UCSD-AML1 (cell line): Measurements from ENCODE around the gene GANC.
"Not testable (repeated sequence)": the region's sequence is repeated elsewhere in the genome, so short reads cannot be mapped to it uniquely, and the experiment has no call there.

ENCODE experiments used
- DNase-seq: peaks from one replicate; lab custom pipeline; 2025; ENCODE audit not compliant: unreplicated experiment; lab: John Stamatoyannopoulos, UW

GANC gene

DNA sequence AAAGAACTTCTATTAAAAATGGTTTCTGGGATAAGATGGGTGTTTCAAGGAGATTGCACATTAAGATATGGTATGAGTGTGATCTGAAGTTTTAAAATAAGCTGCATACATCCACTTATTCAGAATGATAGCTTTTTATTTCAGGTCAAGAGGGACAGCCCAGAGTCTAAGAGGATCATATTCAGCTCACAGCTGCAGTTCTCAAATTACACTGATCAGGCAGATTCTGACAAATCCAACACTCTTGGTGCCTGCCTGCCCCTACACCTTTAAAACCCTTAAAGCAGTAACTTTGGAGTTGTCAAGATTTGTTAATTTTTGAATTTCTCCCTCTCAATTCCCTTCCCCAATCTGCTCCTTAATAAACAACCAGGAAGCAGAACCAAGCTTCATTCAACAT, 9.3 kb downstream of the GANC start:
- no peak for DNase-seq

DNA sequence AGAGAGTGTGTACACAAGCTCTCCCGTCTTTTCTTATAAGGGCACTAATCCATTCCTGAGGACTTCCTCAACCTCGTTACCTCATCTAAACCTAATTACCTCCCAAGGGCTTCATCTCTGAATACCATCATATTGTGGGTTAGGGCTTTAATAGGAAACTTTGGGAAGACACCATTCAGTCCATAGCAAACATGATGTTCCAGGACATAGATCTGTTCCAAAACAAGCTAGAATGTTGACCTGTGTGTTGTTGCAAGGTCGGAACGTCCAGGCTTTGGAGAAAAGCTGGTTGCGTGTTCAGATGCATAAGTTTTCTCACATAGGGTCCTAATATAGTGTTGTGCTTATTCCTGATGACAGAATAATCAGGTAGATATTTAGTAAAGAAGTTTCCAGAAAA, 9.9 kb downstream of the GANC start:
- no peak for DNase-seq

DNA sequence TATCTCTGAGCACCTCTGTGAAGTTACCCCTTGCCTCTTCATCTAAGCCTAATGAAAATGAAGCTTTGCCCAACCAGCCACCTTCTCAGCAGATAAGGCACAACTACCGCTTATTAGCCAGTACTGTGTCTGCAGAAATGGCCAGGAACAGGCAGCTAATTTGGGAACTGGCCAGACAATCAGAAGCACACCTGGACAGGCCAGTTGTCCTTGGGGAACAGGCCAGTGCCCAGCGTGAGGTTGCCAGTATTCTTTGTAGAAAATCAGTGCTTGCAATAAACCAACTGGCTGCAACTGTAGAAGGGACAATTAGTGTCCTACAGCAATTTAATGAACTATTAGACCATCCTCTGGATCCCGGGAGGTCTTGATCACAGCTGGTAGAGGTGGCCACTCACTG, 10.7 kb downstream of the GANC start:
- DNase-seq = no peak

DNA sequence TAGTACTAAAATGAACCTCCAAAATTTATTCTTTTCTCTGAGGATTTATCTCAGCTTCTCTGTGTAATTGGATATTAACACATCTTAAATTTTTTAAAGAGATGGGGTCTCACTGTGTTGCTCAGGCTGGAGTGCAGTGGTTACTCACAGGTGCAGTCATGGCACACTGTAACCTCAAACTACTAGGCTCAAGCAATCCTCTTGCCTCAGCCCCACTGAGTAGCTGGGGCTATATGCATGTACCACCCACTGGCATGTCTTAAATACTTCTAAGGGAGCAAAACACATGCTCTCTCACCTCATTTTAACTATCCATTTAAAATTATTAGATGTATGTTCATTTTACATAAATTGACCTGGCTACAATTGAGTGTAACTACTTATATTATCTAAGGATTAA, 11.6 kb downstream of the GANC start:
- DNase-seq = no peak

DNA sequence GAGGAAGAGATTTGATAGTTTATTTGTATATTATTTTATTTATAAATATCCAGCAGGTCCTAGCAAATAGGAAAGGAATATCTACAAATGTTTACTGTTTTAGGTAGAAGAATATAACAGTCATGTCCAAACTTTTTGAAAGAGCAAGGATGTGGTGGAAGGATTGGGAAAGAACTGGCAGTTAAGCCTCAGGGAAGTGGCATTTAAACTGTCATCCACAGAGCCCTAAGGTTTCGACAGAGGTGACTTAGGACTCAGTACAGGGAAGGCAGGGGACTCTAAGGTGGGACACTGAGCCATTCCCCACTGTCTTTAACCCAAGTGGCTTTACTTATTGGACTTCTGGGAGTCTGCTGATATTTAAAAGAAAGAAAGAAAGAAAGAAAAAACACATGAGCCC, 12.0 kb downstream of the GANC start:
- DNase-seq = no peak

DNA sequence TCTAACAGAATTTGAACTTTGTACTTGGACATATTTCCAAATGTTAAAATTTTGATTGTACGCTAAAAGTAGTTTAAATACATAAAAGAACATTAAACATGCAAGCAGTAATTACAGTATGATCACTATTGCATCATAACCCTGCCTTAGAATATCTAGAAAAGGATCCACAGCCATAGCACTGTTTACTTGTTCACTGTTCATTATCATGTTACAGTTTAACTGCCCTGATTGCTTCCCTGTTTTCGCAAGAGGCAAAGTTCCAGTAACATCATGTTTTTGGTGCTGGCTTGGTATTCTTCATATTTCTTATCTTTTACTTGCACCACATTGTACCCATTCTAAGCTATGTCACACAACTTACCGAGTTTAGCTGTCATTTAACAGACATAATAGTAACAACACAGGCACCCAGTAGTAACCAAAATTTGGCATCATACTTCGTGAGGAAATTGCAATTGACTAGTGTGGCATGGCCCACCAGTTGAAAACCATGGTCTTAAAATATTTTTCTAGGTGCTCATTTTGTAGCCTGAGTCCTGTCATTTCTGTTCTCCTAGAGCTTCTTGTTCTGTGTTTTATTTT, 13.5 kb downstream of the GANC start:
- DNase-seq = no peak

DNA sequence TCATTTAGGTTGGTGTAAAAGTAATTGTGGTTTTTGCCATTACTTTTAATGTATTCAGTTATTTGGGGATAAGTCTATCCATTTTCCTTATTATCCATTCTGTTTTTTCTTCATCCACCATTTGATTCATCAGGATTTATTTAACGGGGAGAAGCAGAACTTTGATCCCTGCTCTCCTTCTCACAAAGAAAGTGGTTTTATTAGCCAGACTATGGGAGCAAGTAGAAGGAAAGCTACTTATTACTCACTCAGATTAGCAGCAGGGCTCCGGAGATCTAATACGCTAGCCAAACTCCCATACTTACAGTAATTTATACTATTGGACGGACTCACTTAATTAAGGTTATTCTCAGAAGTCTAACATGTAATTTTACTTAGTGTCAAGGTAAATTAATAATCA, 14.9 kb downstream of the GANC start:
- no peak for DNase-seq

DNA sequence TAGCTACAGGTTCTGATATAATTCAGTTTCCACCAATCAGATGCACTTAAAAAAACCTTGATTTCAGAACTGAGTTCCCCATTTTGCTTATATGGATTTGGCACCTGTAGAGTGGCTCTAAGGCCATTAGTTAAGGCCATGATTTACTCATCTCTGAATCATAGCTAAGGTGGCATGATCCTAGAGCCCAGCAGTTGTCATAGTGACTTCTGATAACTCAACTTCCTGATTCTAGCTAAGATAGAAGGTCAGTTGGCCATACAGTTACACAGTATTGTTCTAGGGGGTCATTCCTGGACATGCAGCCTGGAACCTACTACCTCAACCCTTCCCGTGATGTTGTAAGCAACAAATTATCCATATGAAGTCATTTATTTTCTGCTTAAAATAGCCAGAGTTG, 16.2 kb downstream of the GANC start:
- no peak for DNase-seq

DNA sequence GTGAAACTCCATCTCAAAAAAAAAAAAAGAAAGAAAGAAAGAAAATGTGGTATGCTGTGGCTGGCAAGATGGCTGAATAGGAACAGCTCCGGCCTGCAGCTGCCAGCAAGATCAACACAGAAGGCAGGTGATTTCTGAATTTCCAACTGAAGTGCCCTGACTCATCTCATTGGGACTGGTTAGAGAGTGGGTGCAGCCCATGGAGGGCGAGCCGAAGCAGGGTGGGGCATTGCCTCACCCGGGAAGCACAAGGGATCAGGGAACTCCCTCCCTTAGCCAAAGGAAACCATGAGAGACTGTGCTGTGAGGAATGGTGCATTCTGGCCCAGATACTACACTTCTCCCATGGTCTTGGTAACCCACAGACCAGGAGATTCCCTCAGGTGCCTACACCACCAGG, 28.0 kb downstream of the GANC start:
- DNase-seq = not testable (repeated sequence)

DNA sequence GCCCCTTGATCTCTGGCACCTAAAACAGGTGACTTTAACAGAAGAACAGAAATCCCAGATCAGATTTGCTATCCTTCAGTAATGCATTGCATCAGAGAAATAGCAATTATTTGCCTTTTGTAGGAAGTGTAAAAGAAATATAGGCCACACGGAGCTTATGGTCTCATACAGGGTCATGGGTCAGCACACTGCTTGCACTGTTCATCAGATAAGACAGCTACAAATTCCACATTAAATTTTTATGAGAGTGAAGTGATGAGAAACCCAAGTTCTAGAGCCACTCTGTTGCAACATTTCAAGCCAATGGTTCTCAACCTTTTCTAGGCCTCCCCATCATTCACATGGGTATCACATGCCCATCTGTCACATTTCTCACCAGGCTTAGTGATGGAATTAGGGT, 33.7 kb downstream of the GANC start:
- no peak for DNase-seq

DNA sequence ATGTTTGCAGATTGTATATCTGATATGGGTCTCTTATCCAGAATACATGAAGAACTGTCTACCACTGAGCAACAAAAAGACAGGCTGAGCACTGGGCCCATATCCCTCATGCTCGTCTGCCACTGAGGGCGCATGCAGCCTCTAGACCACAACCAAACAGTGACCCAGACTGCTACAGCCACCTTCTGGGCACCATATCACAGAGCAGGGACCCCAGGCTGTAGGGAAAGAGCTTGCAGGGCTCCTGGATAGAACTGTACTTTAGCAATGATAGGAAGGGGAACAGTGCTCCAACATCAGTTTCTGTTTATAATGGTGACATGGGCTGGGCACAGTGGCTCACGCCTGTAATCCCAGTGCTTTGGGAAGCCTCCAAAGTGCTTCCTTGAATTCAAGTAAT, 40.5 kb downstream of the GANC start:
- no peak for DNase-seq

DNA sequence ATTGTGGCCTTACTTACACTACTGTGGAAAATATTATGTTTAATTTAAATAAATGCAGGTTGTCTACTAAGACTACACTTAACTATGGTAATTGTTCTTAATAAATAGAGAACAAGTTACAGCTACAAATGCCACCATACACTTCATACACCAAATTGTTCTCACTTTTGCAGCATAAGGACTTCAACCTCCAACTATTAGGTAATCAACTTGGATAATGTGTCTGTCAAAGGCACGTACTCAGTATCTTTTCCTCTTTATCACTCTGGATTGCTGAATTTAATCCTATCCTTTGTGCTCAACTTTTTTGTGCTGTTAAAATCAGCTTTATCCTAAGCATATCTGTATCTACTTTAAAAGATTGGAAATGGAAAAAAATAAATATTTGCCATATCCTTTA, 41.8 kb downstream of the GANC start:
- no peak for DNase-seq

DNA sequence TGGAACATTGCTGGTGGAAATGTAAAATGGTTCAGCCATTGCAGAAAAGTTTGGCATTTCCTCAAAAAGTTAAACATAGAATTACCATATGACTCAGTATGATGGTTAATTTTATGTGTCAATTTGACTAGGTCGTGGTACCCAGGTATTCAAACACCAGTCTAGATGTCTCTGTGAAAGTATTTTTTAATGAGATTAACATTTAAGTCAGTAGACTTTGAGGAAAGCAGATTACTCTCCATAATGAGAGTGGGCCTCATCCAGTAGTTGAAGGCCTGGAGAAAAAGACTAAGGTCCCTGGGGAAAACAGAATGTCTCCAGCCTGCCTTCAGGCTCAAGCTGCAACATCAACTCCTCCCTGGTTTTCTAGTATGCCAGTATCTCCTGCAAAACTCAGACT, 42.5 kb downstream of the GANC start:
- DNase-seq = no peak

DNA sequence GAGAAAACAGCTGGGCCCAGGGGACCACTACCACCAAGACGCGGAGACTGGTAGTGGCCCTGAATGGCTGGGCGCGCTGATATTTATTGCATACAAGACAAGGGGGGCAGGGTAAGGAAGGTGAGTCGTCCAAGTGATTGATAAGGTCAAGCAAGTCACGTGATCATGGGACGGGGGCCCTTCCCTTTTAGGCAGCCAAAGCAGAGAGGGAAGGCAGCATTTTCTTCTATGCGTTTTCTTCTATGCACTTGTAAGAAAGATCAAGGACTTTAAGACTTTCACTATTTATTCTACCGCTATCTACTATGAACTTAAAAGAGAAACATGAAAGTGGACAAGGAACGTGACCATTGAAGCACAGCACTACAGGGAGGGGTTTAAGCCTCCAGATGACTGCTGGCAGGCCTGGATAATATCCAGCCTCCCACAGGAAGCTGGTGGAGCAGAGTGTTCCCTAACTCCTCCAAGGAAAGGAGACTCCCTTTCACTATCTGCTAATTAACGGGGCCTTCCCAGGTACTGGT, 43.3 kb downstream of the GANC start:
- DNase-seq = not testable (repeated sequence)

DNA sequence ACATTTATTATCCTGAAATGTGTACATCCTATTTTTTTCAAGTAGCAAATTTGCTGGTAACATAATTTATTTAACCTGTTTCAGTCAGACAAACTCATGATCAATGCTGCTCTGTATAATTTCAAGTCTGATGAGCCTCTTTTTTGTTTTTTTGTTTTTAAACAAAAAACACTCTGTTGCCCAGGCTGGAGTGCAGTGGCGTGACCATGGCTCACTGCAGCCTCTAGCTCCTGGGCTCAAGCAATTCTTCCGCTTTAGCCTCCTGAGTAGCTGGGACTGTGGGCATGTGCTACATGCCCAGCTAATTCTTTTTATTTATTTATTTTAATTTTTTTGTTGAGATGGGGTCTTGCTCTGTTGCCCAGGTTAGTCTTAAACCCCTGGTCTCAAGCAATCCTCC, 46.2 kb downstream of the GANC start:
- DNase-seq = no peak

DNA sequence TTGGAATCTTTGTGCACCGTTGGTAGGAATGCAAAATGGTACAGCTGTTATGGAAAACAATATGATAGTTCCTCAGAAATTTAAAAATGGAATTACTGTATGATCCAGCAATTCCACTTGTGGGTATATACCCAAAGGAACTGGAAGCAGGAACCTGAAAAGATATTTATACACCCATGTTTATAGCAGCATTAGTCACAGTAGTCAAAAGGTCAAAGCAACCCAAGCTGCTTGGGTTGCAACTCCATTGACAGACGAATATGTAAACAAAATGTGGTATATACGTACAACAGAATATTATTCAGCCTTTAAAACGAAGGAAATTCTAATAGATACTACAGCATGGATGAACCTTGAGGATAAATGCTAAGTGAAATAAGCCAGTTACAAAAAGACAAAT, 51.3 kb downstream of the GANC start:
- no peak for DNase-seq

DNA sequence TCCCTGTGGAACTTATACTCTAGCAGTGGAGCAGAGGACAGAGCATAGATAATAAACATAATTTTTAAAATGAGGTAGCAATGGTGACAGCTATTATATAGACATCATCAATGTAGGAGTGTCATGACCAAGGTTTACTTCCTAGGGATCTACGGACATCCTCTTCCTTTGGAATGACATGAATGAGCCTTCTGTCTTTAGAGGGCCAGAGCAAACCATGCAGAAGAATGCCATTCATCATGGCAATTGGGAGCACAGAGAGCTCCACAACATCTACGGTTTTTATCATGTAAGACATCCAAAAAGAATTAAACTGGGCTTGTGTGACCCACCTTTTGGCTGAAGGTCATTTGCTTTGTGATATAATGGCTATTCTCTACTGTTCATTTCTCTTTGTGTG, 56.2 kb downstream of the GANC start:
- no peak for DNase-seq

DNA sequence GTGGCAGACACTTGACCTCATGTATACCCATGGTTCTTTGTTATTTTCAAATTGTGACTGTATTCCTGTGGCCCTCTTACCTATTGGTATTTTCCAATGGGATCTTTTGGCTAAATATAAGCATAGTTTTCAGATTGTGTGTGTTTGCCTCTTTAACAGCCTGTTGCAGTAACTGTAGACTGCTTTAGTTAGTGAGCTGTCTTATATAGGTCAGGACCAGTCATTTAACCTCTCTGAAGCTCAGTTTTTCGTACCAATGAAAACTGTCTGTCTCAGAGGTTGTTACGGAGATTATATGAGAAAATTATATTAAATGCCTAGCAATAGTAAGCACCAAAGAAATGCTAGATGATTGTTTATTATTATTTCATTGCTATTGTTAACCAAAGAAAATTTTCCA, 57.0 kb downstream of the GANC start:
- DNase-seq = no peak

DNA sequence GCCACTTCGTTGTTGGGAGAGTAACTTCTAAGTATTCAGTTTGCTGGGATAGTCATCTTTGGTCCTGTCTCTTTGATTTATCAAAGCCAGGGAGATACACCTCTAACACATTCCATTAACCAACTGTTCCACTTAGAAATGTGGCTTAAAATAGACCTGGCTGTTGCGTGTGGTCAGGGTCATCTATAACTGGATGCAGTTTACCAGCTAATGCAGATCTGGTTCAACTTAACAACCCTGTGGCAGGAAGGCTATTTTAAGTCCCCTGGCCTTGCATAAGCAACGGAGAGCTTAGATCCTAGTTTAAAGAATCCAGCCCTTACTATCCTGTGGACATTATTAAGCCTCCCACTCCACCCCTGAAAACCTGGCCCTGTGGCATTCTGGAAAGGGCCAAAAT, 58.2 kb downstream of the GANC start:
- DNase-seq = no peak

DNA sequence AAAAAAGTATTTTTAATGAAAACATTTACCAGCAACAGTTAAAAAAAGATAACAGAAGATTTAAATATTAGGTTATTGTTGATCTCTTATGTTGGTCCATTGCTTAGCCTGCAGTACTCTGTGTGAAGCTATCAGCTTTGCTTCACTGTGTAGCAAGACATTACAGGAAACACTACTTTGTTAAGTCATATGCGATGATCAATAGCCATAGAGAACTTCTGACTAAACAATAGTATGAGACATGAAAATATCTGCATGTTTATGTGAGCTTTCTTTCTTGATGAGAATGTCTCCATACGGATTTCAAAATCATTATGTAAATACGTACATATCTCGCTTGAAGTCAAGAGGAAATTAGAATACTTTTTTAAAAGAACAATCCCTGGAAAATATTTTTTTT, 59.3 kb downstream of the GANC start:
- no peak for DNase-seq

DNA sequence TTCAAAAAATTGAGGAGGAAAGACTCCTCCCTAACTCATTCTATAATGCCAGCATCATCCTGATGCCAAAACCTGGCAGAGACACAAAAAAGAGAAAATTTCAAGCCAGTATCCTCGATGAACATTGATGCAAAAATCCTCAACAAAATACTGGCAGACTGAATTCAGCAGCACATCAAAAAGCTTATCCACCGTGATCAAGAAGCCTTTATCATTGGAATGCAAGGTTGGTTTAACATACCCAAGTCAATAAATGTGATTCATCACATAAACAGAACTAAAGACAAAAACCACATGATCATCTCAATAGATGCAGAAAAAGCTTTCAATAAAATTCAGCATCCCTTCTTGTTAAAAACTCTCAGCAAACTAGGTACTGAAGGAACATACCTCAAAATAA, 62.1 kb downstream of the GANC start:
- no peak for DNase-seq

DNA sequence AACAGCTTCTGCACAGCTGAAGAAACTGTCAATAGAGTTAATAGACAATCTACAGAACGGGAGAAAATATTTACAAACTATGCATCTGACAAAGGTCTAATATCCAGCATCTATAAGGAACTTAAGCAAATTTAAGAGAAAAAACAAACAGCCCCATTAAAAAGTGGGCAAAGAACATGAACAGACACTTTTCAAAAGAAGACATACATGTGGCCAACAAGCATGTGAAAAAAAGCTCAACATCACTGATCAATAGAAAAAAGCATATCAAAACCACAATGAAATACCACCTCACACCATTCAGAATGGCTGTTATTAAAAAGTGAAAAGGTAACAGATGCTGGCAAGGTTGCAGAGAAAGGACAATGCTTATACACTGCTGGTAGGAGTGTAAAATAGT, 63.6 kb downstream of the GANC start:
- DNase-seq = not testable (repeated sequence)

DNA sequence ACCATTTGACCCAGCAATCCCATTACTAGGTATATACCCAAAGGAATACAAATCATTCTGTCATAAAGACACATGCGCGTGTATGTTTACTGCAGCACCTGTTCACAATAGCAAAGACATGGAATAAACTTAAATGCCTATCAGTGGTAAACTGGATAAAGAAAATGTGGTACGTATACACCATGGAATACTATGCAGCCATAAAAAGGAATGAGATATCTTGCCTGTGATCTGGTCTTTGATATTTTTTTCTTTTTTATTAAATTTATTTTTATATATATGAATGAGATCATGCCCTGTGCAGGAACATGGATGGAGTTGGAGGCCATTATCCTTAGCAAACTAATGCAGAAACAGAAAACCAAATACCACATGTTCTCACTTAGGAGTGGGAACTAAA, 64.1 kb downstream of the GANC start:
- not testable (repeated sequence) for DNase-seq

DNA sequence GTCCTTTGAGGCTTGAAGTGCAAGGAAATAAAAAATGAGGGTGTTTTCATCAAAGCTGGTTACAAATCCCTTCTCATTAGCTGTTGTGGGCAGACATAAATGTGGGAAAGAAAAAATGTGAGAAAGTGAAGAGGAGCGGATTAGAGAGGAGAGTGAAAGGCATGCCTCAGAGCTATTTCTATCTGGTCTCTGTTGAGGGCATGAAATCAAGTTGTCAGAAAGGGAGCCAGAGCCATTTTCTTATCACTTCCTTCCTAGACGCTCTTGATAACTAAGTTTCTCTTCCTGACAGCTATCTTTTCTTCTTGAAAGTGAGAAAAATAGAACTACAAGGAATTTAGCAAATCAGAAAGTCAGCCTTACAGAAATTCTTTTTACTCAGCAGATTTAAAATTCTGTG, 65.5 kb downstream of the GANC start:
- DNase-seq = no peak
